Fibroblast of lung (primary cell): ENCODE results near the gene CITED2. TPM values are rescaled to one million over a fixed set of nuclear protein-coding genes. Genes with fewer than 3 reads are reported as not detected.
A peak's percentile ranks its signal among the peaks of the same experiment; 100 is the strongest.

Source experiments
- DNase-seq, 2 donors: peaks; one replicate each; pipeline versions ENCODE4 v3.0.0 to v3.0.0-alpha.2; 2010; ENCODE audit warnings: low read depth in 2 of 2
- H2AFZ ChIP-seq: 2 replicates; pipeline ENCODE4 v1.5.1; 2012; ENCODE audit warnings: low read length, control low read depth, inconsistent platforms
- H3K27ac ChIP-seq: 2 replicates; pipeline ENCODE4 v1.5.1; 2011; ENCODE audit warnings: low read length, control low read depth; ENCODE audit not compliant: insufficient read depth
- H3K27me3 ChIP-seq: 2 replicates; pipeline ENCODE4 v1.5.1; 2011; ENCODE audit warnings: mild to moderate bottlenecking, low read length; ENCODE audit not compliant: control insufficient read depth, insufficient read depth
- H3K36me3 ChIP-seq: 2 replicates; pipeline ENCODE4 v1.5.1; 2011; ENCODE audit warnings: low read length; ENCODE audit not compliant: control insufficient read depth, insufficient read depth
- H3K4me1 ChIP-seq: 2 replicates; pipeline ENCODE4 v1.5.1; 2011; ENCODE audit warnings: low read length; ENCODE audit not compliant: control insufficient read depth, insufficient read depth; ENCODE audit errors: extremely low read depth
- H3K4me2 ChIP-seq: 2 replicates; pipeline ENCODE4 v1.5.1; 2011; ENCODE audit warnings: low read length, control low read depth; ENCODE audit not compliant: insufficient read depth; ENCODE audit errors: extremely low read depth
- H3K4me3 ChIP-seq, 4 experiments: fragments of 200-600 bp in 1 of 4; sonication (generic) in 1 of 4; replicated peaks in 1 of 4; 2 replicates each; pipeline ENCODE4 v1.5.1; 2011 to 2016; ENCODE audit warnings: low read length in 4 of 4, low read depth in 3 of 4, mild to moderate bottlenecking in 3 of 4, control low read depth in 2 of 4, inconsistent platforms in 1 of 4, mixed read lengths in 1 of 4; ENCODE audit not compliant: insufficient read depth in 1 of 4; ENCODE audit errors: control extremely low read depth in 1 of 4
- H3K79me2 ChIP-seq: 2 replicates; pipeline ENCODE4 v1.5.1; 2012; ENCODE audit warnings: mild to moderate bottlenecking, low read length, inconsistent platforms; ENCODE audit not compliant: control insufficient read depth, insufficient read depth
- H3K9ac ChIP-seq: 2 replicates; pipeline ENCODE4 v1.5.1; 2011; ENCODE audit warnings: mild to moderate bottlenecking, low read length, control low read depth; ENCODE audit not compliant: insufficient read depth
- H3K9me3 ChIP-seq: 2 replicates; pipeline ENCODE4 v1.5.1; 2012; ENCODE audit warnings: low read depth, low read length; ENCODE audit not compliant: control insufficient read depth, insufficient read depth
- H4K20me1 ChIP-seq: 2 replicates; pipeline ENCODE4 v1.5.1; 2011; ENCODE audit warnings: low read length; ENCODE audit not compliant: control insufficient read depth, insufficient read depth; ENCODE audit errors: extremely low read depth
- CTCF ChIP-seq, 2 donors: IDR thresholded peaks in 1 of 2; conservative IDR thresholded peaks in 1 of 2; 1 replicate in 1 of 2; 2 replicates in 1 of 2; pipeline ENCODE4 v1.5.1; 2011 to 2012; ENCODE audit warnings: low read length in 2 of 2, control low read depth in 1 of 2, inconsistent platforms in 1 of 2, low read depth in 1 of 2, mild to moderate bottlenecking in 1 of 2
- EZH2 ChIP-seq: IDR thresholded peaks from 2 replicates; pipeline ENCODE4 v1.5.1; 2012; ENCODE audit warnings: low read length, control low read depth, mild to moderate bottlenecking; ENCODE audit errors: missing control alignments
- polyA plus RNA-seq, 2 donors: library from polyadenylated mRNA; depleted of rRNA in 1 of 2; stranded (reverse) in 1 of 2; unstranded in 1 of 2; fragments of >200 nt; gene quantifications; 2 replicates each; pipeline ENCODE4 v1.2.1, GENCODE V29; 2011 to 2012; ENCODE audit warnings: missing spikeins in 1 of 2
- total RNA-seq: library from RNA; depleted of rRNA; stranded (reverse); fragments of >200 nt; gene quantifications from 2 replicates; pipeline ENCODE4 v1.2.1, GENCODE V29; 2014

CITED2 gene
- total and polyA plus RNA-seq, 2 donors (not counting 1 experiment from before 2014, with no cell fraction given), result 139 to 370 TPM

- Histone ChIP-seq H4K20me1 (peaks cover 3% of the 10 kb centered on the region), H3K9me3 (no peaks in the 10 kb centered on the region), H3K36me3 (peaks cover 13% of the 10 kb centered on the region), H3K27me3 (no peaks in the 10 kb centered on the region), H3K4me1 (no peaks in the 10 kb centered on the region), H2AFZ (no peak overlapping the region), H3K79me2 (peaks cover 35% of the 10 kb centered on the region), H3K9ac (no peak overlapping the region), H3K4me2 (no peak overlapping the region), H3K4me3 (peak overlapping the region in 2 of 4 experiments; percentile 66 to 99), H3K27ac (peak overlapping the region; percentile 30)
- TF ChIP-seq CTCF (conservative IDR thresholded peaks at IDR 0.05 in 1 of 2, IDR thresholded peaks at IDR 0.05 in 1 of 2; ENCODE audit: low read depth in 1 of 2, low read length in 2 of 2), result peak; percentile 47 to 62
- no peak for TF ChIP-seq EZH2
- peak; percentile 69 to 93 for DNase-seq
Observed at GRCh38 chr6:139369568-139370282, 4.7 kb downstream of the CITED2 start.

GRCh38 chr6:139369068-139369467 lies 5.4 kb downstream of the CITED2 start:
- H3K79me2 ChIP-seq, result peaks cover 32% of the 10 kb centered on the region
- no peaks in the 10 kb centered on the region for H3K9me3 ChIP-seq
- H4K20me1 ChIP-seq, result peaks cover 3% of the 10 kb centered on the region
- no peaks in the 10 kb centered on the region for H3K27me3 ChIP-seq
- no peaks in the 10 kb centered on the region for H3K4me1 ChIP-seq
- H2AFZ ChIP-seq, result no peak overlapping the region
- H3K4me2 ChIP-seq, result no peak overlapping the region
- peaks cover 10% of the 10 kb centered on the region for H3K36me3 ChIP-seq
- no peak overlapping the region for H3K9ac ChIP-seq
- peak in 1 of 2 donors; percentile 43 for DNase-seq
- TF ChIP-seq CTCF (conservative IDR thresholded peaks at IDR 0.05 in 1 of 2, IDR thresholded peaks at IDR 0.05 in 1 of 2; ENCODE audit: low read depth in 1 of 2, low read length in 2 of 2) (no peak), EZH2 (no peak)
- H3K4me3 ChIP-seq, result no peak overlapping the region
- H3K27ac ChIP-seq, result no peak overlapping the region

- no peak overlapping the region for H3K27ac ChIP-seq
- H3K27me3 ChIP-seq, result no peaks in the 10 kb centered on the region
- no peak for TF ChIP-seq EZH2
- no peak for TF ChIP-seq CTCF (conservative IDR thresholded peaks at IDR 0.05 in 1 of 2, IDR thresholded peaks at IDR 0.05 in 1 of 2; ENCODE audit: low read depth in 1 of 2, low read length in 2 of 2)
- peaks cover 3% of the 10 kb centered on the region for H4K20me1 ChIP-seq
- peaks cover 28% of the 10 kb centered on the region for H3K79me2 ChIP-seq
- H3K9me3 ChIP-seq, result no peaks in the 10 kb centered on the region
- H3K4me3 ChIP-seq, result no peak overlapping the region
- H2AFZ ChIP-seq, result no peak overlapping the region
- no peak overlapping the region for H3K4me2 ChIP-seq
- no peaks in the 10 kb centered on the region for H3K4me1 ChIP-seq
- no peak overlapping the region for H3K9ac ChIP-seq
- peaks cover 6% of the 10 kb centered on the region for H3K36me3 ChIP-seq
- no peak for DNase-seq
Observed at GRCh38 chr6:139368661-139369060, 5.8 kb downstream of the CITED2 start.
